GM19239 (cell line): ENCODE data around the gene OR13C2.

Experiments
- DNase-seq: peaks from one replicate; pipeline ENCODE4 v3.0.0; 2011; ENCODE audit warnings: low spot score; ENCODE audit not compliant: insufficient read length
- FAIRE-seq: peaks from 2 replicates; lab custom pipeline; 2011; peaks lifted over from hg19 to GRCh38; lab: Jason Lieb, UNC

OR13C2 gene

DNA sequence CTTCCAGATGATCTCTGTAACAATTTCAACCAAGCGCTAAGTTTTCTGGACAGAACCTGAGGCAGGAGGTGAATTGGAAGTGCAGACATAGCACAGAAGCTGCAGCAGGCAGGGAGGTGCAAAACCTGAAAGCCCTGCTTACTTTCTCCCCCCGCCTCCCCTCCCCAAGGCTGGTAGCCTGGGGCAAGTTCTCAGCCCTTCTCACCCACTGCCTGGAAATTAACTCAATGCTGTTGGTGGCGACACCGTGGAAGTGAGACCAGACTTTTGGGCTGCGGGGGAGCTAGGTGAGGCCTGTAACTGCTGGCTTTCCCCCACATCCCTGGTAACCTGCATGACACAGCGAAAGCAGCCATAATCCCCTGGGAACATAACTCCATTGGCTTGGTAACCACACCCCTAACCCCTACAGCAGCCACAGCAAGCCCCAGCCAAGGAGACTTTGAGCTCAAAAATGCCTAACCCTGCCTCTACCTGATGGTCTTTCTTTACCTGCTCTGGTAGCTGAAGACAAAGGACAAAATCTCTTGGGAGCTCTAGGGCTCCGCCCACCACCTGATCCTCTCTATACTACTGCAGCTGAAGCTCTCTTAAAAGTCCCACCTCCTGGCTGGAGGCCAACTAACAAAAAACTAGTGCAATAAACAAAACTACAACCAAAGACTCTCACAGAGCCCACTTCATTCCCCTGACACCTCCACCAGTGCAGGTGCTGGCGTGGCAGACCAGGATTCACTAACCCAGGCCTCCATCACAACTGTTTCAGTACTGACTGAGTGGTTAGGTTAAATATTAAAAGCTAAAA, 48.4 kb downstream of the OR13C2 start:
- FAIRE-seq (no peak), DNase-seq (no peak)

DNA sequence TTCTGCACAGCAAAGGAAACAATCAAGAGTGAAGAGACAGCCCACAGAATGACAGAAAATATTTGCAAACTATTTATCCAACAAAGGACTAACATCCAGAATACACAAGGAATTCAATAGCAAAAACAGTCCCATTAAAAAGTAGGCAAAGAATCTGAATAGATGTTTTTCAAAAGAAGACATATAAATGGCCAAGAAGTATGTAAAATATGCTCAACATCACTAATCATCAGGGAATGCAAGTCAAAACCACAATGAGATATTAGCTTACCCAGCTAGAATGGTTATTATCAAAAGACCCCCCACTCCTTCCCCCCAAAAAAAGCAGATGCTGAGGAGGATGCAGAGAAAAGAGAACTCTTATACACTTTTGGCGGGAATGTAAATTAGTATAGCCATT, 49.9 kb downstream of the OR13C2 start:
- DNase-seq (no peak), FAIRE-seq (no peak)
